GM12873 (cell line): ENCODE results near the gene USP25.

Experiments
- CTCF ChIP-seq: IDR thresholded peaks from 2 replicates; pipeline ENCODE4 v1.5.1; 2012; ENCODE audit warnings: low read depth, mild to moderate bottlenecking, moderate library complexity, low read length, control low read depth; ENCODE audit not compliant: insufficient read depth; ENCODE audit errors: missing control alignments

The USP25 gene

GRCh38 chr21:15775981-15776380 is 46.2 kb downstream of the USP25 start:
- TF ChIP-seq CTCF: no peak

GRCh38 chr21:15776818-15777217 is 47.0 kb downstream of the USP25 start:
- TF ChIP-seq CTCF: no peak

GRCh38 chr21:15781986-15782385 is 52.2 kb downstream of the USP25 start:
- TF ChIP-seq CTCF: no peak

DNA sequence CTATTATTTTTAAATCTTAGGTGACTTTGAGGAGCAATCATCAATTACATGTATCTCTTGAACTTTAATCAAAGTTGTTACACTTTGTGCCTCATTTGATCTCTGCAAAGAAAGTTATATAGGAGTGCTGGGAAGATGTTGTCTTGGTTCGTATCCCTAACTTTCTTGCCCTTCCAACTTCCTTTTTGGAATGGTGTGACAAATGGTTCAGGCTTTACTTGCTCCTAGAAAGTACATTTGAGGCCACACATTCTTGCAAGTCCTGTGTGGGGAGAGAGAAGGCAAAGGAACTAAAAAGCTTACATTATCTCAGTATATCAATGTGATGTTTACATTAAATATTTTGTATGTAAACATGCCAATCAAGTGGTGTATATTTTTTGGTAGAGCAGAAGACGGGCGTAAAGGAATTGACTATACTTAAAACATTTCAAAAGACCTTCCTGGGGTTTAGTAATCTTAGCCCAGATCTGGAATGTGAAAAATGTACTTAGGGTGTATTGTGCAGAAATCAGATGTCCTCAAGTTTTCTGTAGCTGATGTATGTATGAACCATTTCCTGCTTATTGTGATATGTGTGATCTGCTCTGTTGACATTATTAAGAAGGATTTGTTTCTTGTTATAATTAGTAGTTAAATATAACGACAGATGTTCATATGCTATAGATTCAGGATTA is 59.2 kb downstream of the USP25 start:
- TF ChIP-seq CTCF: no peak

- no peak for TF ChIP-seq CTCF
Observed at GRCh38 chr21:15793109-15793508, 63.3 kb downstream of the USP25 start.

DNA sequence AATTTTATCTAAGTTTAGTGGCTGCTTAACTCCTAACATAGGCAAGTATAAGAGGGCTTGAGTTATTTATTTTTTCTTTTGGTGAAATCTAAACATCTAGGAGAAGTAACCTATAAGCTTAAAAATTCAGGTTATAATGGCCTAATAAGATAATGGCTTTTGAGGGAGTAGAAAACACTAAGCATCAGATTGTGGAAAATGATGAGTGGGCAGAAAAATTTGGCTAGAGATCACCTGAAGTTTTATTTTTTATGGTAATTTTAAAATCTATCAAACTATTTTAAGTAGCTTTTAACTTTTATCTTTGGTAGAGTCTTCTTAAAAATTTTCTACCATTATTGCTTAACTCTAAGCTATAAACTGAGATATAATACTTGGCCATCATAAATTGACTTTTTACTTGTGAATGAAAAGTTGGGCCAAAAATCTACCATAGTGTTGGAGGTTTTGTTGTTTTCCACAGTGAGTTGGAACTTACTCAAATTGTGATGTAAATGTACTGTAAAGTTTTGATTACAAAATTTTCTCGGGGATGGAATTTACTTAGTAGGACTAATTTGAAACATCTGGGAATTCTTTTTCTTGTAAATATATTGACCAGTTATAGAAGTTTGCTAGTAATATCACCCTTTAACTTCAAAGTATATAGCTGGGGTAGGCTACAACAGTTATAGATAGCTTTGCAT is 63.9 kb downstream of the USP25 start:
- no peak for TF ChIP-seq CTCF

DNA sequence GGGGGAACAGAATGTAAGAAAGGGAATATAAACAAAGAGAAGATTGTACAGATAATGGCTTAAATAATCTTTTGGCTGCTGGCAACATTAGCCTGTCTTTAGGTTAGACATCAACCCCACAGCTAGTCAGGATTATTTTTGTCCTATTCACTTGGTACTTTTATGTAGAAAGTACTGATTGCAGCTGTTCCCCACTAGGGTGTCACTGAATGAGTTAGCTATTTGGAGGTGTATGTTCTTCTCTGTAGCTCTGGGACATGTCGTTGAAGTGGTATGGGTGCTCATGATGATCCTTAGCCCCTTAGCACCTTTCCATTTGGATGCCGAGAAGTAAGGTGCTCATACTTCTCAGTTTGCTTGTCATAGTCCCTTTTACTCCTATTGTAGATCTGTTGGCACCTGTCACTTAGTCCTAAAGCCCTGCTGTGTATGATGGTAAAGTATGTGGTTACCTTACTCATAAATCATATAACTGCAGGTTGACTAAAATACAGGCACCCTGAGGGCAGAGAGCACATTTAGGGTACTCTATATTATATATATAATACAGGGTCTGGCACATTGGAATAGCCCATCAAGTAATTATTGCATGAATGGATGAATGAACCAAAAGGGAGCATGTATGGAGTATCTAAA is 64.6 kb downstream of the USP25 start:
- TF ChIP-seq CTCF: peak; percentile 10
